HFFc6 (cell line): ENCODE data around the gene HDAC9. TPM values are rescaled to one million over a fixed set of nuclear protein-coding genes. Genes with fewer than 3 reads are reported as not detected.

ENCODE experiments used
- DNase-seq: peaks from one replicate; pipeline ENCODE4 v3.0.0-alpha.2; 2018
- H3K27ac Mint-ChIP-seq: 2 replicates; pipeline ENCODE4 v1.8.0; 2020; ENCODE audit warnings: mild to moderate bottlenecking, mixed read lengths
- H3K27me3 Mint-ChIP-seq: 2 replicates; pipeline ENCODE4 v1.8.0; 2021; ENCODE audit warnings: mild to moderate bottlenecking, moderate library complexity, mixed read lengths; ENCODE audit not compliant: insufficient read depth
- H3K36me3 Mint-ChIP-seq: 2 replicates; pipeline ENCODE4 v1.8.0; 2021; ENCODE audit warnings: low read depth, mixed read lengths
- H3K4me1 Mint-ChIP-seq: 2 replicates; pipeline ENCODE4 v1.8.0; 2020; ENCODE audit warnings: low read depth, mixed read lengths
- H3K4me3 Mint-ChIP-seq: 2 replicates; pipeline ENCODE4 v1.8.0; 2020; ENCODE audit warnings: mild to moderate bottlenecking, moderate library complexity, mixed read lengths
- H3K9me3 Mint-ChIP-seq: 2 replicates; pipeline ENCODE4 v1.8.0; 2020; ENCODE audit warnings: mild to moderate bottlenecking, mixed read lengths
- CTCF ChIP-seq: fragments of 200-600 bp; sonication (generic); IDR thresholded peaks from 2 replicates; pipeline ENCODE4 v1.5.0; 2021; ENCODE audit warnings: antibody characterized with exemption, mild to moderate bottlenecking
- total RNA-seq, 6 experiments: library from RNA; stranded (reverse); fragmentation: NEBNext Ultra II Directional; extraction: Animal tissue kit (Norgen Biotek cat#: 25700); gene quantifications; 2 replicates in 1 of 6; 3 replicates in 5 of 6; pipeline ENCODE4 v1.2.3, GENCODE V29; 2021

Gene HDAC9
- total RNA-seq, 6 experiments from 2014 or later, result 11.5 to 29.2 (median 13.2) TPM

GRCh38 chr7:18583305-18583704 is 87.8 kb downstream of the HDAC9 start:
- Mint-ChIP-seq H3K27ac (no peak overlapping the region), H3K27me3 (no peaks in the 10 kb centered on the region), H3K4me3 (no peak overlapping the region), H3K4me1 (peaks cover 23% of the 10 kb centered on the region), H3K36me3 (no peaks in the 10 kb centered on the region), H3K9me3 (no peaks in the 10 kb centered on the region)
- peak; percentile 8 for DNase-seq
- TF ChIP-seq CTCF, result no peak

- no peaks in the 10 kb centered on the region for H3K9me3 Mint-ChIP-seq
- no peak for DNase-seq
- H3K36me3 Mint-ChIP-seq, result no peaks in the 10 kb centered on the region
- TF ChIP-seq CTCF, result no peak
- H3K27me3 Mint-ChIP-seq, result no peaks in the 10 kb centered on the region; the same call in 1 of the 2 replicates
- H3K4me3 Mint-ChIP-seq, result no peak overlapping the region
- H3K4me1 Mint-ChIP-seq, result peaks cover 11% of the 10 kb centered on the region
- H3K27ac Mint-ChIP-seq, result no peak overlapping the region
Observed at GRCh38 chr7:18590241-18590640, 94.7 kb downstream of the HDAC9 start.

- peaks cover 11% of the 10 kb centered on the region for H3K4me1 Mint-ChIP-seq
Observed at GRCh38 chr7:18590744-18591340, 95.3 kb downstream of the HDAC9 start.

GRCh38 chr7:18593602-18594279 is 98.2 kb downstream of the HDAC9 start:
- Mint-ChIP-seq H3K36me3 (no peaks in the 10 kb centered on the region; the same call in 1 of the 2 replicates), H3K4me3 (no peak overlapping the region), H3K27me3 (no peaks in the 10 kb centered on the region; the same call in 1 of the 2 replicates), H3K9me3 (no peaks in the 10 kb centered on the region), H3K27ac (no peak overlapping the region), H3K4me1 (peaks cover 11% of the 10 kb centered on the region)
- no peak for DNase-seq
- no peak for TF ChIP-seq CTCF

More at GRCh38 chr7:18590744-18591340, 95.3 kb downstream of the HDAC9 start:
- Mint-ChIP-seq H3K9me3 (no peaks in the 10 kb centered on the region), H3K4me3 (no peak overlapping the region), H3K27ac (no peak overlapping the region), H3K36me3 (no peaks in the 10 kb centered on the region), H3K27me3 (no peaks in the 10 kb centered on the region; the same call in 1 of the 2 replicates)
- peak; percentile 83 for TF ChIP-seq CTCF
- peak; percentile 48 for DNase-seq

GRCh38 chr7:18597754-18598153 is 102.2 kb downstream of the HDAC9 start:
- Mint-ChIP-seq H3K4me3 (no peak overlapping the region), H3K9me3 (peaks cover 23% of the 10 kb centered on the region), H3K4me1 (no peaks in the 10 kb centered on the region), H3K27ac (no peak overlapping the region), H3K27me3 (no peaks in the 10 kb centered on the region; the same call in 1 of the 2 replicates), H3K36me3 (peaks cover 28% of the 10 kb centered on the region)
- no peak for DNase-seq
- no peak for TF ChIP-seq CTCF
